Measurements from ENCODE around the gene CFAP20DC. TPM values are rescaled to one million over a fixed set of nuclear protein-coding genes. Genes with fewer than 3 reads are reported as not detected.

CFAP20DC gene
- total and polyA plus RNA-seq, 2 of the 8 experiments (the other 6 are each of a cell fraction or from before 2014, with no cell fraction given) = 2.2 to 2.8 TPM

- Histone ChIP-seq H4K20me1 (replicated peaks in 1 of 2; ENCODE audit: control insufficient read depth in 1 of 2, insufficient read depth in 2 of 2, low read length in 2 of 2) (no peaks in the 10 kb centered on the region), H3K18ac (ENCODE audit: extremely low read depth, low read length) (no peak overlapping the region), H2BK5ac (ENCODE audit: low read depth, low read length) (no peak overlapping the region), H3K9me3 (ENCODE audit: insufficient read depth in 2 of 2, low read depth in 1 of 2, low read length in 1 of 2) (no peaks in the 10 kb centered on the region), H3K9ac (replicated peaks in 1 of 4; ENCODE audit: extremely low read depth in 1 of 4, low read depth in 3 of 4, low read length in 3 of 4) (no peak overlapping the region), H3K23me2 (ENCODE audit: low read depth, low read length) (no peaks in the 10 kb centered on the region), H3K4me2 (ENCODE audit: insufficient read depth in 1 of 2, low read depth in 2 of 2, low read length in 2 of 2) (no peak overlapping the region), H2BK120ac (replicated peaks; ENCODE audit: low read depth, low read length) (no peak overlapping the region), H3K56ac (replicated peaks; ENCODE audit: insufficient read length, low read depth, low read length) (no peak overlapping the region), H2AFZ (ENCODE audit: low read length) (no peak overlapping the region), H3K27me3 (replicated peaks in 1 of 4; ENCODE audit: control insufficient read depth in 3 of 4, extremely low read depth in 1 of 4, insufficient read depth in 3 of 4, low read length in 3 of 4) (no peaks in the 10 kb centered on the region), H2BK20ac (ENCODE audit: low read length) (no peak overlapping the region), H2BK12ac (ENCODE audit: low read depth, low read length) (no peak overlapping the region), H3K79me2 (ENCODE audit: control insufficient read depth in 1 of 2, insufficient read depth in 2 of 2, low read length in 2 of 2) (no peaks in the 10 kb centered on the region), H2AK5ac (ENCODE audit: low read depth, low read length) (no peak overlapping the region), H4K8ac (ENCODE audit: extremely low read depth, insufficient read depth, low read length) (no peak overlapping the region), H3K14ac (ENCODE audit: insufficient read length) (no peak overlapping the region), H4K91ac (replicated peaks; ENCODE audit: insufficient read length, low read length) (no peak overlapping the region), H3K4ac (replicated peaks; ENCODE audit: insufficient read length, low read depth, low read length) (no peak overlapping the region), H3K36me3 (ENCODE audit: control insufficient read depth in 2 of 4, insufficient read depth in 4 of 4, low read length in 3 of 4) (no peaks in the 10 kb centered on the region), H2BK15ac (ENCODE audit: low read length) (no peak overlapping the region), H4K5ac (ENCODE audit: insufficient read length, low read depth, low read length) (no peak overlapping the region), H3K79me1 (ENCODE audit: low read depth, low read length) (no peaks in the 10 kb centered on the region), H3K23ac (ENCODE audit: insufficient read length) (no peak overlapping the region), H3K4me1 (replicated peaks in 1 of 4; ENCODE audit: control insufficient read depth in 3 of 4, insufficient read depth in 4 of 4, low read length in 3 of 4) (no peaks in the 10 kb centered on the region; a peak in 1 of 7 replicates), H3K4me3 (ENCODE audit: extremely low read depth in 1 of 4, insufficient read depth in 2 of 4, low read depth in 3 of 4, low read length in 4 of 4) (no peak overlapping the region), H3K27ac (ENCODE audit: low read depth, low read length) (no peak overlapping the region)
- FAIRE-seq = no peak
- 91% methylated on average over 2 of the region's 2 CpGs; no CpG with 5 or more reads in 1 of the 2 experiments for WGBS, 2 experiments (ENCODE audit: extremely low coverage in 1 of 2, insufficient coverage in 1 of 2, insufficient read length in 1 of 2, insufficient replicate concordance in 2 of 2, low coverage in 1 of 2, low lambda C conversion rate in 2 of 2, missing lambda C conversion rate in 1 of 2)
- POLR2A ChIA-PET (ENCODE audit: partially characterized antibody) = no interaction called here
- no peak for DNase-seq (ENCODE audit: low read depth in 1 of 2, low spot score in 2 of 2)
- TF ChIP-seq SAP30 (IDR thresholded peaks at IDR 0.05; ENCODE audit: insufficient read depth, insufficient replicate concordance, low read length) = no peak
- CTCF ChIA-PET (ENCODE audit: partially characterized antibody) = interaction anchor here (1.0 to 4.3 kb wide), 4 partner anchors 18 to 114 kb away, joined by 3 to 17 read pairs (median 3); no protein-coding TSS in a partner anchor
These were observed 20.0 kb upstream of the CFAP20DC start for GRCh38 chr3:59069838-59070237.

Measured in H1 (cell line).